Stimulated activated CD8-positive, alpha-beta memory T cell treated with anti-CD3 and anti-CD28 coated beads, Interleukin-4, amount 100 ng/mL, for 24 hours (primary cell): ENCODE results near the gene RASGRP4.
"Not testable (repeated sequence)": the region's sequence is repeated elsewhere in the genome, so short reads cannot be mapped to it uniquely, and the experiment has no call there.

ENCODE experiments used
- DNase-seq: peaks from one replicate; pipeline ENCODE4 v3.0.0-alpha.2; 2020; ENCODE audit warnings: low read depth

The RASGRP4 gene

DNA sequence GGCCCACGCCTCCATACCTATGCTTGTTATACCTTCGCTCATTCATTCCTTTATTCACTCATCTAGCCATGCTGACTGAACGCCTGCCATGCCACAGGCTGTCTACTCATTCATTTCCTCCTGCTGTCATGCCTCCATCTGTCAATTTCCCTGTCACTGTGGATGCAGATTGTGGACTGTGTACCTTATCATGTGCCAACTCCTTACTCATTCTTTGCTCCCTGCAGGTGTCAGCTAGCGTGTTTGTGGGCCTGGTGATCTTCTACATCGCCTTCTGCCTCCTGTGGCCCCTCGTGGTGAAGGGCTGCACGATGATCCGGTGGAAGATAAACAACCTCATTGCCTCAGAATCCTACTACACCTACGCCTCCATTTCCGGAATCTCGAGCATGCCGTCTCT, 55.7 kb downstream of the RASGRP4 start:
- no peak for DNase-seq

DNA sequence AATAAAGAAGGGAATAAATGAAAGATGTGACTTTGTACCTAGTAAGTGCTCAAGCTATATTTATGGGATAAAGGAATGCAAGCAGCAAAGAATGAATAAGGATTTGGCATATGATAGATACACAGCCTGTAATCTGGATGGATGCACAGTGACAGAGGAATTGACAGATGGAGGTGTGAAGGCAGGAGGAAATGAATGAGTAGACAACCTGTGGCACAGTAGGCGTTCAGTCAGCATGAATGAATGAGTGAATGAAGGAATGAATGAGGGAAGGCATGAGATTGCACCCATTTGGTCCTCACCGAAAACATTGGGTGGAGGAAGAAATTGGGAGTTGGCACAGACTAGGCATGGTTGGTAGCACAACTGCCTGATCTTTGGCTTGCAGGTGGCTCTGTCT, 56.4 kb downstream of the RASGRP4 start:
- no peak for DNase-seq

DNA sequence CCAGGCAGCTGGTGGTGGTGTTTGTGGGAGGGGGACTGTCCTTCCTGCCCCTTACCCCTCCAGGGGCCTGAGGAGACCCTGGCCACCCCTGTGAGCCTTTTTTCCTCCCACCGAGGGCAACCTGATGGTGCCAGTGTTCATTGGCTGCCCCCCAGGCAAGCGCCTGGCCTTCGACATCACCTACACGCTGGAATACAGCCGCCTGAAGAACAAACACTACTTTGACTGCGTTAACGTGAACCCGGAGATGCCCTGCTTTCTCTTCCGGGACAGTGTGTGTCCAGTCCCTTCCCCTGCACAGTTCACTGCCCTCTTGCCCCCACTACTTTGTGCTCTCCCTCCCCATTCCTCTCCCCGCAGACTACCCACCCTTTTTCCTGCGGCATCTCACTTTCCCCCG, 59.0 kb downstream of the RASGRP4 start:
- DNase-seq, result no peak

DNA sequence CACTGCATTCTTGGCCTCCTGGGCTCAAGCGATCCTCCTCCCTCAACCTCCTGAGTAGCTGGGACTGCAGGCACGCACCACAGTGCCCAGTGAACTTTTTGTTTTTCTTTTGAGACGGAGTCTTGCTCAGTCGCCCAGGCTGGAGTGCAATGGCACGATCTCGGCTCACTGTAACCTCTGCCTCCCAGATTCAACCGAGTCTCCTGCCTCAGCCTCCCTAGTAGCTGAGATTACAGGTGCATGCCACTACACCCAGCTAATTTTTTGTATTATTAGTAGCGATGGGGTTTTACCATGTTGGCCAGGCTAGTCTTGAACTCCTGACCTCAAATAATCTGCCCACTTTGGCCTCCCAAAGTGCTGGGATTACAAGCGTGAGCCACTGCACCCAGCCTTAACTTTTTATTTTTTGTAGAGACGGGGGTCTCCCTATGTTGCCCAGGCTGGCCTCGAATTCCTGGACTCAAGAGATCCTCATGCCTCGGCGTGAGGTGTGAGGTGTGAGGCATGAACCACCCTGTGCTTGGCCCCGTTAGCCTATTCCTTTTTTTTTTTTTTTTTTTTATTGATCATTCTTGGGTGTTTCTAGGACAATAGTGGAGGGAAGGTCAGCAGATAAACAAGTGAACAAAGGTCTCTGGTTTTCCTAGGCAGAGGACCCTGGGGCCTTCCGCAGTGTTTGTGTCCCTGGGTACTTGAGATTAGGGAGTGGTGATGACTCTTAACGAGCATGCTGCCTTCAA, 62.9 kb downstream of the RASGRP4 start:
- not testable (repeated sequence) for DNase-seq

DNA sequence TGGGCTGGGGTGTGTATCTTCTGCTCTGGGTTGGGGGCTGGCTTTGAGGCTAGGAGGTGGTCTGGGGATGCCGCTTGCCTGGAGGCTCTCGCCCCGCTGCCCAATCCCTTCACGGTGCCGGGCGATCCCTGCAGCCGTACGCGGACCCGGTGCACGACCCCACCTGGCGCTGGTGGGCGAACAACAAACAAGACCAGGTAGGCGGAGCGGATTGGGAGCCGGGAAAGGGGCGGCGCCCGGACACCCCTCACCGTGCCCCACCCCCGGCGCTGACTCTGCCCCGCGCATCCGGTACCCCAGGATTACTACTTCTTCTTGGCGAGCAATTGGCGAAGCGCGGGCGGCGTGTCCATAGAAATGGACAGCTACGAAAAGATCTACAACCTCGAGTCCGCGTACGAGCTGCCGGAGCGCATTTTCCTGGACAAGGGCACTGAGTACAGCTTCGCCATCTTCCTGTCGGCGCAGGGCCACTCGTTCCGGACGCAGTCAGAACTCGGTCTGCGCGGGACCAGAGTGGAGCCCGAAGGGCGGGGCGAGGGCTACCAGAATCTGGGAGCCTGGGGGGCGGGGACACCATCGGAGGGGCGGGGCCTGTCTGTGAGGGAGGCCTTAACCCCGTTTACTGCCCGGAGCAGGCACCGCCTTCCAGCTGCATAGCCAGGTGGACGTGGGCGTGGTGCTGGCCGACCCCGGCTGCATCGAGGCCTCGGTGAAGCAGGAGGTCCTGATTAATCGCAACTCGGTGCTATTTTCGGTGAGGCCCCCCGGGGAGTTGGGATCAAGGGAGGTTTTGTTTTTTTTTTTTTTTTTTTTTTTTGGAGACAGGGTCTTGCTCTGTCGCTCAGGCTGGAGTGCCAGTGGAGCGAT, 63.7 kb downstream of the RASGRP4 start:
- peak; percentile 64 for DNase-seq

DNA sequence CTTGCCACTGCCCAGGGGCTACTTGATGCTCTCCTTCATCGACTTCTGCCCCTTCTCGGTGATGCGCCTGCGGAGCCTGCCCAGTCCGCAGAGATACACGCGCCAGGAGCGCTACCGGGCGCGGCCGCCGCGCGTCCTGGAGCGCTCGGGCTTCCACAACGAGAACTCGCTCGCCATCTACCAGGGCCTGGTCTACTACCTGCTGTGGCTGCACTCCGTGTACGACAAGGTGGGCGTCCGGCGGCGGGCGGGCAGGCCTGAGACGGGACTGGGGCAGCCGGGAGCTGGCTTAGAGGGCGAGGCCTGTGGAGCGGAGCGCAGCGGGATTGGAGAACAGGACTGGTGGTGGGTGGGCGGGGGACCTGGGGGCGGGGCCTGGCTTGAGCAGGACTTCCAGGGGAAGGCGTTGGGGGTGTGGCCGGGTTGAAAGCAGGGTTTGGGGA, 64.4 kb downstream of the RASGRP4 start:
- DNase-seq, result peak; percentile 51

DNA sequence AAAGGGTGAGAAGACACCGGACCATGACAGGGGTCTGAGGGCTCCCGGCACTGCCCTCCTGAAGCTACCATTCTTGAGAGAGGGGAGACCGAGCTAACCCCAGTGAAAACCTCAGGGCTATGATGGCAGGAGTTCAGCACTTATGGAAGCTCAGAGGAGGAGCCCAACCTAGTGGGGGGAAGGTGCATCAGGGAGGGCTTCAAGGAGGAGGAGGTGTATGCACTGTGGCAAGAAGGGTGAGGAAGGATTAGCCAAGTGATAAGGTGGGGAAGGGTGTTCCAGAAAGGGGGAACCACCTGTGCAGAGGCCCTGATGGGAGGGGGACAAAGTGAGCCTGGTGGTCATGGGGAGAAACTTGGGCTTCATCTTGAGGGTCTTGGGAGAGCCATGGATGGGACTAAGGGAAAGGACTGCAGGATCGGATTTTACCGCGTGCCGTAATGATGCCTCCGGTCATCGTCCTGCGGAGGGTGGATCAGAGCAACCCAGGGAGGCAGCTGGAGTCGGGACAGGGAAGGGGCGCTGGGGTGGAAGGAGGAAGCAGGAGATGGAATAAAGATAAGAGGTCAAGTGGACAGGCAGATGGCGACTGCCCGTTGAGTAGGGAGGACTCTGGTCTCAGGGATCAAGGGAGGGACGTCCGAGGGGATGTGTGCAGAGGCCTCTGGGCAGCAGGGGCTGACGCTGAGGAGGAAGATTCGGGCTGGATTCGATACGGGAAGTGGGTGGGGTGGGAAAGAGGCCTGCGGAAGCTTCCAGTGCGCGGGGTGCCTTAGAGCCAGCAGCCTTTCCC, 65.0 kb downstream of the RASGRP4 start:
- no peak for DNase-seq

DNA sequence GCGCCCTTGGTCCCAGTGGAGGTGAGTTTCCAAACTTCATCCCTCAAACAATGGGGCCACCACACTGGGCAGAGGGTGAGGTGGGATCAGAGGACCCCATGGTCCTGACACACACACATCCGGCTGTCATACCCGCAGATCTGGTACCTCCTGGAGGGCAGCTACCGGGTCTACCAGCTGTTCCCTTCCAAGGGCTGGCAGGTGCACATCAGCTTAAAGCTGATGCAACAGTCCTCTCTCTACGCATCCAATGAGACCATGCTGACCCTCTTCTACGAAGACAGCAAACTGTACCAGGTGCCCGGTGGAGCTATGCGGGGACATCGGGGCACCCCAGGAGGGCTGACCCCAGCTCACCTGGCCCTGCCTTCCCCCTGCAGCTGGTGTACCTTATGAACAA, 65.7 kb downstream of the RASGRP4 start:
- no peak for DNase-seq

DNA sequence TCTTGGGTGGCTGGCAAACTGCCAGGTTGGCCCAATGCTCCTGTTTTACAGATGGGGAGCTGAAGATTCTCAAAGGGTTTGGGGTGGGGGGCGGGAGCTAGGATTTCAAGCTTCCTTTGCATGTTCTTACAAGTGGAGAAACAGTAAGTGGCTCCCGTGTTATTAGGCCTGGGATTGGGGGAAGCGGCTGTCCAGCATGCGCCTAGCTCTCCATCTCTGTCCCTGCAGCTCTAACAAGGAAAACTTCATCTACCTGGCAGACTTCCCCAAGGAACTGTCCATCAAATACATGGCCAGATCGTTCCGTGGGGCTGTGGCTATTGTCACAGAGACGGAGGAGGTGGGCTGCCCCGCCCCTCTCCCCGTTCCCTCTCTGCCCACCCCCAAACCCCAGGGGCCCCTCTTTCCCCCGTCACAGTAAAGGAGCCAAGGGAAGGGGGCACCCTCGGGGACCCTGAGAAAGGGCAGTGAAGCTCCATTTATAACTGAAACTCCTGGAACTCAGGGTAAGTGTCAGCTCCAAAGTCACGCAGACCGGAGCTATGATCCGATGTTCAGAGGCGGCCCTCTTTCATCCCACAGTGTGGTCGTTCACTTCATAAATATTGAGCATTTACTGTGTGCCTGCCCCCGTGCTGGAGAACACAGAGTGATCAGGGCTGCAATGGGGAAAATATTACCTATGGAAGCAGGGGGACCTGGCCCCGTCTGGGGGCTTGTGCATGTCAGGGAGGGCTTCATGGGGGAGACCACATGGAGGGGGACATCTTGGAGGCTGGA, 66.6 kb downstream of the RASGRP4 start:
- no peak for DNase-seq
